Testis (tissue), 2 donors: ENCODE results near the gene ELL2.

Experiments used
- POLR2A ChIP-seq: fragments of 450-650 bp; IDR thresholded peaks from one replicate; pipeline ENCODE4 v1.6.1; 2017; ENCODE audit warnings: antibody characterized with exemption, mild to moderate bottlenecking, moderate library complexity
- TF ChIP-seq, protein P1 (sequence below), 3 experiments: fragments of 450-650 bp in 2 of 3; fragments of 200-600 bp in 1 of 3; sonication (generic) in 1 of 3; IDR thresholded peaks; one replicate each; pipeline ENCODE4 v1.5.1; 2016 to 2019; ENCODE audit warnings: antibody characterized with exemption in 3 of 3, mild to moderate bottlenecking in 2 of 3, moderate library complexity in 1 of 3

- TF ChIP-seq, protein P1, sequence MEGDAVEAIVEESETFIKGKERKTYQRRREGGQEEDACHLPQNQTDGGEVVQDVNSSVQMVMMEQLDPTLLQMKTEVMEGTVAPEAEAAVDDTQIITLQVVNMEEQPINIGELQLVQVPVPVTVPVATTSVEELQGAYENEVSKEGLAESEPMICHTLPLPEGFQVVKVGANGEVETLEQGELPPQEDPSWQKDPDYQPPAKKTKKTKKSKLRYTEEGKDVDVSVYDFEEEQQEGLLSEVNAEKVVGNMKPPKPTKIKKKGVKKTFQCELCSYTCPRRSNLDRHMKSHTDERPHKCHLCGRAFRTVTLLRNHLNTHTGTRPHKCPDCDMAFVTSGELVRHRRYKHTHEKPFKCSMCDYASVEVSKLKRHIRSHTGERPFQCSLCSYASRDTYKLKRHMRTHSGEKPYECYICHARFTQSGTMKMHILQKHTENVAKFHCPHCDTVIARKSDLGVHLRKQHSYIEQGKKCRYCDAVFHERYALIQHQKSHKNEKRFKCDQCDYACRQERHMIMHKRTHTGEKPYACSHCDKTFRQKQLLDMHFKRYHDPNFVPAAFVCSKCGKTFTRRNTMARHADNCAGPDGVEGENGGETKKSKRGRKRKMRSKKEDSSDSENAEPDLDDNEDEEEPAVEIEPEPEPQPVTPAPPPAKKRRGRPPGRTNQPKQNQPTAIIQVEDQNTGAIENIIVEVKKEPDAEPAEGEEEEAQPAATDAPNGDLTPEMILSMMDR (IDR thresholded peaks at IDR 0.05) = no peak
- no peak for TF ChIP-seq POLR2A
Observed at GRCh38 chr5:95910521-95910920, 51.1 kb downstream of the ELL2 start.
